HG03280 (cell line): ENCODE results near the gene RHEBL1.
"Not testable (repeated sequence)": the region's sequence is repeated elsewhere in the genome, so short reads cannot be mapped to it uniquely, and the experiment has no call there.

Experiments used
- ATAC-seq: cut with Tn5 transposase; IDR thresholded peaks from one replicate; pipeline ENCODE4 v1.9.1; 2021; ENCODE audit warnings: mild to moderate bottlenecking, moderate library complexity; ENCODE audit not compliant: unreplicated experiment

Gene RHEBL1

DNA sequence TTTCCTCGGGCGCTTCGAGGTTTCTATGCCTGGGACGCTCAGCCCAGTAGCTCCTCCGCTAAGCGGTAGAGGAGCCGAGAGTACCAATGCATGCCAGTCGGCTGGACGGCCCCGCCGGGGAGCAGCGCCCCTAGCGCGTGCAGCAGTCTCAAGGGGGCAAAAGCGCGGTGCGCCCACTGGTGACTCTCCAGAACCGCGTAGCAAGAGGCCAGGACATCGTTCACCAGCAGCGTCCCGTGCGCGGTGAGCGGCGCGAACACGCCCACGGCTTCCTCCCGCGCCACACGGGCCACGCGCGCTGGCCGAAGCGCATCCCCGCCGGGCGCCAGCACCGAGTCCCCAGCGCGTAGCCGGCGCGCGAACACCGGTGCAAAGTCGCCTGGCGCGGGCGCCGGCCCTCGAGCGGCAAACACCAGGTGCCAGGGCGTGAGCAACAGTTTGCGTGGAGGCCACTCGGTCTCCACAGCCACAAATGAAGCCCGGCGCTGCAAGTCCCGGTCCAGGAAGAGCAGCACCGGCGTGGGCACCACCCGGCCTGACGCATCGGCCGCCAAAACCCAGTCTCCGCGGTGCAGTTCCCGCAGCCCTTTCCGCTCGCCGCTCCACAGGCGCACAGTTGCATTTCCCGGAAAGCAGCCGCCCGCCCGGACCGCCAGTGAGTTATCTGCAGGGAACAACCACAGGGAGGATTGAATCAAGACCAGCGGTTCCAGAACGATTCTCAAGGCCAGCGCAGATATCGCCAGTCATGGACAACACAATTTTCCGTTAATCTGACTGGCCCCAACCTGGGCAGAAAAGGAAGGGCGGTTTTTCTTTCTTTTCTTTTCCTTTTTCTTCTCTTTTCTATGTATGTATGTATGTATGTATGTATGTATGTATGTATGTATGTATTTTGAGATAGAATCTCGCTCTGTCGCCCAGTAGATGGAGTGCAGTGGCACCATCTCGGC, 20.3 kb upstream of the RHEBL1 start:
- ATAC-seq = no peak

DNA sequence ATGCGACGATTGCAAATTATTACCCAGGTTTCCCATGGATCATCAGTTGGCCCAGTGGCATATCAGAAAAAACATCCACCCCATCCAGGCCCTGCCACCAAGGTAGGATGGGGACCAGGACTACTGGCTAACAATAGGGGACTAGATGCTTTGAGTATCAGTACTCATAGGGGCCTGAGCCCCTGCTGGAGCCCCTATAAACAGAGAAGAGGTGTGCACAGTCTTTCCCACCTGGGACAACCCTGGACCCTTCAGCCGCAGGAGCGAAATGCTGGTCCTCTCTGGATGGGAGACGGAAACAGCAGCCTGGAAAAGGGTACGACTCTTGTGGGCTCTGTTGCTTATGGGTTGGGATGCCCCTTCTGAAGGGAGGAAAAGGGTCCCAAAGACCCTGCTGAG, 19.2 kb upstream of the RHEBL1 start:
- ATAC-seq = no peak

DNA sequence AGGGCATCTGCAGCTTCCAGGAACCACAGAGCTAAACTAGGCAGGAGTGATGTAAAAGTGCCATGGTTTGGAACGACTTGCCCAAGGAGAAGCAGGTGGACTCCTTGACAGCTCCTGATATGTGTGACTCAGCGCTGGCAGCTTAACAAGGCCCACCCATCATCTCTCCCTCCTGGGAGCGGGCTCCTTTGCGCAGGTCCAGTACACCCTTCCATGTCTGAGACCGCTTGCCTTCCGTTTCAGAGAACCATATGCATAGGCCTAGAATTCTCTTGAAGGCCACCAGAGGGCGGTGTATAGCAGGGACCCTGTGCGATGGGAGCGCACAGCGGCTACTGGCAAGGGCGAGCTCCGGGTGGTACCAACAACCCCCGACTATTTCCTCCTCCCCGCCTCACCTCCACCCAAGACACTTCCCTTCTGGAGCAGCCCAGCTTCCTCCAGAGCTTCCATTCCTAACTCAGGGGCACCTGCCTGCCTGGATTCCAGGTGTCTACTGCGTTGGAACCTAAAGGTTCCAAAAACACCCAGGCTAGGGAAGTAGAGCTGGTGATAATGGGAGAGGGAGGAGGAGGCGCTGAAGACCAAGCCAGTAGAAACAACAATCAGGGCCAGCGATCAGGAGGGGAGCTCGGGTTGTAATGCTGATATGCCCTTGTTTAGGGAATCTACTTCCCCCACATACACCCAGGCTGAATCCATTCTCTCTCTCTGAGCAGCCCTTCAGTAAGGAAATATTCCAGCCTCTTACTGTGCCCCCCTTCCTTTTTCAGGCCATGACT, 18.6 kb upstream of the RHEBL1 start:
- peak; percentile 69 for ATAC-seq

DNA sequence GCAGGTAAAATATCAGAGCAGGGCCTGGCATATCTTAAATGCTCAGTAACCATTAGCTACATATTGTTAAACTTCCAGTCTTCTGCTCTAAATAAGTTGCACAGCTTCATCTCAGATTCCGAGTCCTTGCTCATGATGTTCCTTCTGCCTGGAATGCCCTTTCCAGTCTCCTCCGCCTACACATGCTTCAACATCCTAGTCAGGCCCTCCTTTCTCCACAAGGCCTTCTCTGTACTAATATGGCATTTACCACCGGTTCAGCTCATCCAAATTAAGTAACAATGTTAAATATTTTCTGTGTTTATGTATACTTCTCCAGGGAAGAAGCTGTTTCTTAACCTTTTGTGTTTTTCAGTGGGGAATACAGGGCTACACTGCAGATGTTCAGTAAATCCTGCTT, 16.3 kb upstream of the RHEBL1 start:
- ATAC-seq = no peak

DNA sequence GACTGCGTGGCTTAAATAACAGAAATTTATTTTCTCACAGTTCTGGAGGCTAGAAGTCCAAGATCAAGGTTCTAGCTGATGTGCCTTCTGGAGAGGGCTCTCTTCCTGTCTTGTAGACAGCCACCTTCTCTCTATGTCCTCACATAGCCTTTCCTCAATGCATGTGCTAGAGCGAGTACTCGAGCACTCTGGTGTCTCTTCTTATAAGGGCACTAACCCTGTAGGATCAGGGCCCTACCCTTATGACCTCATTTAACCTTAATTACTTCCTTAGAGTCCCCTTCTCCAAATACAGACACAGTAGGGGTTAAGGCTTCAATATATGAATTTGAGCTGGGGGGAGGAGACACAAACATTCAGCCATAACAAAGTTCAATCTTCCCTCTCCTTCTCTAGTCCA, 14.7 kb upstream of the RHEBL1 start:
- no peak for ATAC-seq

DNA sequence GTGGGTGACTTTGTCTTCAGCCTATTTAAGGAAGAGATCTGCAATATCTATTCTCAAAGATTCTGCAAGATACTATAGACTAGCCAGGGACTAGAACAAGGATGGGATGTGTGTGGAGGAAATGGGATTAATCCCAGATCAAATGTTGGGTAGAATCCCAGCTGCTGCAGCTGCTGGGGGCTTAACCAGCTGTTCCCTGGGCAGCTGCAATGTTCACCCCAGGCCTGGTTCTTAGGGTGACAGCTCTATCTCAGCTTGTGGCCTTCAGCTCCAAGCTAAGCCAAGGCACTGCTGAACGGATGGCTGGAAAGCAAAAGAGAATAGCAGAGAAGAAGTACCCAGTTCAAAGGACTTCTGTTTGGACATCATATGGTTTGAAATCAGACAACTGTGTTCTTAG, 10.0 kb upstream of the RHEBL1 start:
- no peak for ATAC-seq

DNA sequence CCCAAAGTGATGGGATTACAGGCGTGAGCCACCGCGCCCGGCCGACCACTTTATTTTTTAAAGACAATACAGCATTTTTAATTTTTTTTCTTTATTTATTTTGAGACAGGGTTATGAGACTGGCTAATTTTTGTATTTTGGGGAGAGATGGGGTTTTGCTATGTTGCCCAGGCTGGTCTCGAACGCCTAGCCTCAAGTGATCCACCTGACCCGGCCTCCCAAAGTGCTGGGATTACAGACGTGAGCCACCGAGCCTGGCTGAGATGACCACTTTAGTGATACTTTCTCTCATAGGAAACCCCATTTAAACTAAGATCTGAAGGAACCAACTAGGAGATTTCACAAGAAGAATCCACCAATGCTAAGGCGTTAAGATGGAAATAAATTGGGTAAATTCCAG, 1.2 kb upstream of the RHEBL1 start:
- ATAC-seq = no peak

DNA sequence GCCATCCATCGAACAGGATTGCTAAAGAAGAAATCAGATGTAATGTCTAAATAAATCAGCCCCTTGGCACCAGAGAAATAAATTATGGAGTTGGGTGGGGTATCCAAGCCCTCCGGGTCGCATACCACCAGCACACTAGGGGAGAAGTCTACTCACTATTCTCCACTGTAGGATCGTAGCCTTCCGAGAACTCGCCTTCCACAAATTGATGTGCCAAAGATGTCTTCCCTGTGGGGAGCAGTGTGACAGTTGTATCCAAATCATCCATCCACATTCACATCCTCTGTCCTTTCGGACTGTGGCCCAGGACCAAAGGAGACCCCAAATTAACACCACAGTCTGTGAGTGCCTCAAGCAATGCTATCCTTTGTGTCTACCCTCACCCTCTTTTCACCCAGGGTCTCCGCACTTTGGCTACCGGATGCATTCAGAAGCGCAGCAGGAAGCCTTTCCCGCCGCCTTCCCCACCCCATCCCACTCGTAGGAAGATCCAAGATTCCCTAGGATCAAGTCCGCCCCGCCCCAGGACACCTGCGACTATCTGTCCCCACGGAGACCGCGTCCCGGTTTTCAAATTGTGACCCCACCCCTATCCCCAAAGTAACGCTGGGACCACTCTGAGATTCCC, 786 bp downstream of the RHEBL1 start:
- no peak for ATAC-seq

DNA sequence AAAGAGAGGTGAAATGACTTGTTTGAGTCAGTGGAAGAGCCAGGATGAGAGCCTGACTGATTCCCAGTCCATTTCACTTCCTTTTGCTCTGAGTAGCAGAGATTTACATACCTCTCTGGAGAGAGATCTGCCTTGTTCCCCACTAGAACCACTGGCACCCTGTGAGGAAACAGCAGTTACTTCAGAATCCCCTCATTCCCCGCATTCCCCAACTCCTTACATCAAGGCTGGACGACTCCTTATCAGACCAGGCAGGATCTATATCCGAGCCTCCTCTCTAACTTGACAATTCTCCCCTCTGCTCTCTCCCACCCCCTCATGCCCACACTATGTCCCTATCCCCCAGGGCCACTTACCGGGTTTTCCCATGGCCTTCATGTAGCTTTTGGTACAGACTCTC, 3.7 kb downstream of the RHEBL1 start:
- no peak for ATAC-seq

DNA sequence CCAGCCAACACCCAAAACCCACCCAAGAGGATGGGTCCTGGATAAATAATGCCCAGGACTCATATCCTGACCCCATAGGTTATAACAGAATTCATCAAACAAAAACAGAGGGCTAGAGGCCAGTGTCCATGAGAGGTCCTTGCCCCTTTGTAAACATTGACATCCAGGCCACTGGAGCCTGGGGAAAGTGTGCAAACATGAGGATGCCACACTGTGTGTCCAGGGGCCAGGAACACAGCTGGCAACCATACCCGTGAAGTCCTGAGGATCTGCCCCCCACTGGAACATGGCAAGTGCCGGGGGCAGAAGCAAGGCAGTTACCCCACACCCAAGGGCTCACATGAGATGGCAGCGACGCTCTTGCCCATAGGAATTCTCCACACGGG, 5.0 kb downstream of the RHEBL1 start:
- ATAC-seq = no peak

DNA sequence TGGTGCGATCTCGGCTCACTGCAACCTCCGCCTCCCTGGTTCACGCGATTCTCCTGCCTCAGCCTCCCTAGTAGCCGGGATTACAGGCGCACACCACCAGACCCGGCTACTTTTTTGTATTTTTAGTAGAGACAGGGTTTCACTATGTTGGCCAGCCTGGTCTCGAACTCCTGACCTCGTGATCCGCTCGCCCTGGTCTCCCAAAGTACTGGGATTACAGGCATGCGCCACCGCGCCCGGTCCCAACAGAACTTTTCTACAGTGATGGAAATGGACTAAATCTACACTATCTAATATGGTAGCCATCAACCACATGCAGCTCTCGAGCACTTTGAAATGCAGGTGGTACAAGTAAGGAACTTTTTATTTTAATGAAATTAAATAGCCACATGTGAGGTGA, 7.9 kb downstream of the RHEBL1 start:
- not testable (repeated sequence) for ATAC-seq

DNA sequence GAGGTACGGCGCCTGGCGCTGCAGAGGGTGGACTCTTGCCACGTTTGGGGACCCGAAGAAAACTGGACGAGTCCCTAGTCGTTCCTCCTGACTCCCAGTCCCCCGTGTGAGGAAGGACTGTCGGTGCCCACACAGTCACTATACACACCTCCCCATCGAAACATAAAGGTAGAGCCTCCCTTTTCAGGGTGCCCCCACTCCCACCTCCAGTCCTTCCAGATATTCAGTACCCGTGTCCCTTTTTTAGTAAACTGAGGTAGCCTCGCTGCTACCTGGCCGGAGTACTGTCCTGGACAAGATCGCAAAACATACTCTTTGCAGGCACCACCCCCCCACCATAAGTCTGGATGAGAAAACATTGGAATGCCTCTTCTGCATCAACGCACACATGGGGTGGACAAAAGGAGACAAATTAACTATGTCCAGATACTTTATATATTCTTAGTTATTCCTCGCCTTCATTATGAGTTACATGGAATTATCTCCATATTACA, 8.6 kb downstream of the RHEBL1 start:
- no peak for ATAC-seq

DNA sequence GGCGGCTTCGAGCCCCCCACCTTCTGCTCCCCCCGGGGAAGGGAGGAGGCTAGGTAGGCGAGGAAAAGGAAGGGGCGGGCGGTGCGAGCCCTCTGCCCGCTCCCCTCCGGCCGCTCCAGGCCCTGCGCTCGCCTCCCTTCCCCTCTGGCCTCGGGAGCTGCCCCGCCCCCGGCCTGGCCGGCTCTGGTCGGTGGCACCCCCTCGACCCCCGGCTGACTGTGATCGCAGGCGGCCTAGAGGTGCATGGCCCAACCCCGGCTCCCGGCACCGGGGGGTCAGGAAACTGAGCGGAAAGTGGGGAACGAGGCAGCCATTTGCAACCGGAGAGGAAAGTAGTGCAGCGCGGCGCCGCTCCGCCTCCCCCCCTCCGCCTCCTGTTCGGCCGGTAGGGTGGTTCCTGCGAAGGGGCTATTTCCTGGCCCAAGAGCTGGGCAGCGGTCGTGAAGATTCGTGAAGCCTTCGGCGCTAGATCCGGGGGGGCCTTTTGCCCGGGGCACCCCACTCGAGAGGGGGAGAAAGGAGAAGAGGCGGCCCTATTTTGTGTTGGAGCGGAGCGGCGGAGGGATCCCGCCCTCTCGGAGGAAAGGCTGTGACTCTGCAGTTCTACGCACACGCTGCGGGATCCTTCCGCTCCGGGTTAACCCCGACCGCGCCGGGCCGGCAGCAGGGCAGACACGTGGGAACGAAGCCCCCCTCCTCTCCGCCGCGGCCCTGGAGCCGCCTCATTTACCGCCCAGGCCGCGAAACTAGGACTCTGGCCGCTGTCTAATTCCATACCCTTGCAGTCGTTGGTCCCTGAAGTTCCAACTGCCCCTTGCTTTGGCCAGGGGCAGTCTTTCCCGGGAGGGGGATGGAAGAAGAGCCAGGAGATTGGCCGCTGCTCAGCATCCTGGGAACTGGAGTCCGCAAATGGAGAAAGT, 9.3 kb downstream of the RHEBL1 start, which contains the start of gene KMT2D:
Gene KMT2D (minus strand): TSS at position 558 of the 920 bp plus-strand sequence. CDS start 5,470 bp downstream, outside the sequence.
- peak; percentile 53 for ATAC-seq

DNA sequence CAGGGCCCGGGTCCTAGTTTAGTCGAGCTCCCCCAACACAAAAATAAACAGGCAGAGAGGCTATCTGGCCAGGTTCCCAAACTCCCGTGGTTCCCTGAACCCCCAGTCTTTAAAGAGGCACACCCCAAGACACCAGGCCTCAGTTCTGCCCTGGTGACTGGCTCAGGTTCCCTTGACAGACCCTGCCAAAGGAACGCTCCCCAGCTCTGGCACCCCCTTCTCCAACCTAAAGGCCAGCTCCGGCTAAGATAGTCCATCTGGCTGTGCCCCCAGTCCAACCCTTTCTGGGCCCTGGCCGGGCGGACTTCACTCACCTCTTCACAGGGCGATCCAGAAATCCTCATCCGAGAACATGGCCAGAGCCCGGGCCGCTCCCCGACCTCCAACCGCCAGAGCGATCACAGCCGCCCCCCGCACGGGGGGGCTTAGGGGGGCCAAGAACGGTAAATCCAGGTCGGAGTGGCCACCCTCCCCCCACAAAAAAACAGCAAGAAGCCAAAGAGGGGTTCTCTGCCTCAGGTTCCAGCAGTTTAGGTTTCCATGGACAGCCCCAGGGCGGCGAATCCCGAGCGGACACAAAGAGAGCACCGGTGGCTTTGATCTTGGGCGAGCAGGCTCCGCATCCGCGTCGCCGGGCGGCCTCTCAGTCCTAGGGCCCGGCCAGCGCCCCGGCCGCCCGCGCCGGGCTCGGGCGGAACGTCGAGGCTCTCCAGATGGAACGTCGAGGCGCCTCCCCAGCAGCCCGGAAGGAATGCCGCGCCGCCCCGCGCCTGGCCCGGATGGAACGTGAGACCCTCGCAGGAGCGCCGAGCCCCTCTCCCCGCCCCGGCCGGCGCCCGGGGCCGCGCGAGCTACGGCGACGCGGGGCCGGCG, 10.2 kb downstream of the RHEBL1 start:
- ATAC-seq = peak; percentile 7

DNA sequence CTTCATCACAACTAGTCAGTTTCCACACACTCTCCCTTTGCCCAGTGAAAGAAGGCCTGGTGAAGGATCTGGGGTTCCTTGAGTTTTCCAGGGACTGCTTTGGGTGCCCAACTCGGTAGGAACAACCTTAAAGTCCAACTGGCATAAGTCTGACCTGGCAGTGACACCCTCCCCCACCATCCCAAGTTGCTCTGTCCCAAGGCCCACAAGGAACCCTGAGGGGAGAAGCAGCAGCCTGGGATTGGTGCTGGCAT, 10.8 kb downstream of the RHEBL1 start:
- ATAC-seq = no peak

DNA sequence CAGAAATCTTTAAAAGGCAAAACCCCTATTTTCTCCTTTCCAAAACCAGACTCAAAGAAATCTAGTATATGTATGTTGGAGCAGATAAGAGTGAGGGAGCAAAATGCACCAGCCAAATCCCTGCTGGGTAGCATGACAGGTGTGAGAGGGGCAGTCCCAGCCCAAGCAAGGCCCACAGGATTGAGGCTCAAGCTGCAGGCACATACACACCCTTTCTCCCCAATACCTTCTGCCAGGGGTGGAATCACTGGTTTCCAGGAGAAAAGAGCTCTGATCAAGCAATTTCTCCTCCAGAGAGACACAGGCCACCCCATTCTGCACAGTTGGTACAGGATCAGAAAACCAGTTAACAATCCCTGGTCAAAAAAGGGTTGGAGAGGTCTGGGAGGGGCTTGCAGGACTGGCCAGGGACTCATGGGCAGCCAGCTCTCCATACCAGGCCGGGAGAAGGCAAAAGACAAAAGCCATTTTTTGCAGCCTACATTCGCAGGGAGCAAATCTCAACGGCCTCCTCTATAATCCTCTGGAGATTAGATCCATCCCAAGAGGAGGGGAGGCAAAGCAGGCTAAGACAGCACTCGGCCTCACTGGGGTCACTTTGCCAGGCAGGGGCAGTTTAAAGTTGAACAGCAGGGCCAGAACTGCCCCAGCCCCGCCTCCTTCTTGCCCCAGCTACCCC, 11.3 kb downstream of the RHEBL1 start:
- ATAC-seq = no peak

DNA sequence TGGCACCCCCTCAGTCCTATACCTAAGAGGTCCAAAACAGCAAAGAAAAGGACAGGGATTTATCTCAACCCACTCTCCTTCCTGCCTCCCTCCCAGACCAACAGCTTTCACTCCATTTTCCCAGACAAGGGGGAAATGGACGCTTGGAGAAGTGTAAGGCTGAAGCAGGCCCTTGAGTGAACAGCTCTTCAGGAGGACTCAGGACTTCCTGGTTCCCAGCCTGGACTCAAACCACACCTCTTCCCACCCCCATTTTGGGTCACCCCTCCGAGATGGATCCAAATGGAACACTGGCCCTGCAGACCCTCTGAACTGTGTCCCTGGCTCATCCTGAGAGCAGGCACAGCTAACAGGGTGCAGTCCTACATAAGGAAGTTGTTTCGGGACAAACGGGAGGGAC, 11.9 kb downstream of the RHEBL1 start:
- no peak for ATAC-seq

DNA sequence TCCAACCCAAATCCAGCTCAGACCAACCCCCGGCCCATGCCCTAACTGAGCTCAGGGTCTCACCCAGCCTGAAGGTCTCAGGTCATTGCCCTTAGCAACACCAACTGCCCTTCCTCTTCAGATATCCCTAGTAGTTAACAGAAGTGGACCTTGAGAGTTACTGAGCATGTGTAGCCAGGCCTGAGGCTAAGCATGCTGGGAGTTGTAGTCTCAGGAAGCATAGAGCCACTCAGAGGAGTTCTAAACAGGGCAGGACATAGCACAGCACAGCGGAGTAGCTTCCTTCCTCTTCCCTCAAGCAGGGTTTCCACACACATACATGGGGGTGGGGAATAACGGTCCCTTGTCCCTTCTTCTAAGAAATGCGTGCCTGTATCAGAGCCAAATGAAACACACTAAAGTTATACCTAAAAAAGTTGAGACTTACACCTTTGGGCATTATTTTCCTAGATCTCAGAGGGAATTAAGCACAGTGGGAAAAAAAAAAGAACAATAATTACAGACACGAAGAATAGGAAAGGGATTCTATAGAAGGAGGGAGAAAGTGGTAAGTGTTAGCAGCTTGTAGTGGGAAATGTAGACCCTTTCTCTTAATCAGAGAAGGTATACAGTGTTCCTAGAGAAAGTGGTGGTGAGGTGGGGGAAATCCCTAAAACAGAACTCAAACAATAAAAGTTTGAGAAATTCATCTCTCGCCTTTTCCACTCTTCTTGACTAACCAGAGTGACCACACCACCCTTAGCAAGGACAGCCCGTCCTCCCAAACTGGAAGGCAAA, 13.6 kb downstream of the RHEBL1 start:
- ATAC-seq = peak; percentile 57
